ENCODE results near the gene TWNK.

The TWNK gene

DNA sequence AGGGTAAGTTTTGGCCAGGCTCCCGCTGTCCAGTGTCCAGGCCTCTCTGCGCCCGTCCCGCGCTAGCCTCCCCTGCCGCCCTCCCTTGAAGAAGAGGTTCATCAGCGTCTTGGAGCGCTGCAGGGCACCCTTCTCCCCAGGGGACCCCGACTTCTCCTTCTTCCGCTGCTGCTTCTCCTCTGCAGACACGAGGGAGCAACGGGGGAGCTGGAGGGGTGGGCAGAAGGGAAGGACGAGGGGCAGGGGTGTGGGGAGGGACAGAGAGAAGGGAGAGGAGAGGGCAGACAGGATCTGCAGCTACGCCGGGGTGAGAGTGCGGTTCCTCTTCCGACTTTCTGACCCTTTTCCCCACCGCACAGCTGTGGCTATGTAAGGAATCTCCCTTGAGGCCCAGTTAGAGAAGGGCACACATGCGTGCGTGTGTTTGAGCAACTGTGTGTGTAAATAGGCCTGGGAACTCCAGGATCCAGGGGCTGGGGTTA lies 30.8 kb downstream of the TWNK start:
- Histone ChIP-seq H3K79me2 (ENCODE audit: low read length) (no peaks in the 10 kb centered on the region), H3K27me3 (ENCODE audit: low read depth, low read length) (peaks cover 19% of the 10 kb centered on the region), H3K4me1 (ENCODE audit: low read length) (peaks cover 9% of the 10 kb centered on the region), H3K36me3 (replicated peaks; ENCODE audit: low read depth, low read length) (no peaks in the 10 kb centered on the region), H3K9ac (ENCODE audit: low read length) (peak overlapping the region; percentile 39; the same call in 1 of the 2 replicates), H3K4me3 (ENCODE audit: low read length) (peak overlapping the region; percentile 68), H4K20me1 (ENCODE audit: insufficient read depth, low read length) (no peaks in the 10 kb centered on the region), H2AFZ (ENCODE audit: low read depth, low read length) (peak overlapping the region; percentile 73), H3K4me2 (ENCODE audit: low read length) (peak overlapping the region; percentile 64), H3K9me3 (ENCODE audit: insufficient read depth, low read length) (no peaks in the 10 kb centered on the region), H3K27ac (ENCODE audit: low read length) (no peak overlapping the region)
- TF ChIP-seq EZH2phosphoT487 (IDR thresholded peaks at IDR 0.05; ENCODE audit: low read depth), result no peak
- TF ChIP-seq, protein P1, sequence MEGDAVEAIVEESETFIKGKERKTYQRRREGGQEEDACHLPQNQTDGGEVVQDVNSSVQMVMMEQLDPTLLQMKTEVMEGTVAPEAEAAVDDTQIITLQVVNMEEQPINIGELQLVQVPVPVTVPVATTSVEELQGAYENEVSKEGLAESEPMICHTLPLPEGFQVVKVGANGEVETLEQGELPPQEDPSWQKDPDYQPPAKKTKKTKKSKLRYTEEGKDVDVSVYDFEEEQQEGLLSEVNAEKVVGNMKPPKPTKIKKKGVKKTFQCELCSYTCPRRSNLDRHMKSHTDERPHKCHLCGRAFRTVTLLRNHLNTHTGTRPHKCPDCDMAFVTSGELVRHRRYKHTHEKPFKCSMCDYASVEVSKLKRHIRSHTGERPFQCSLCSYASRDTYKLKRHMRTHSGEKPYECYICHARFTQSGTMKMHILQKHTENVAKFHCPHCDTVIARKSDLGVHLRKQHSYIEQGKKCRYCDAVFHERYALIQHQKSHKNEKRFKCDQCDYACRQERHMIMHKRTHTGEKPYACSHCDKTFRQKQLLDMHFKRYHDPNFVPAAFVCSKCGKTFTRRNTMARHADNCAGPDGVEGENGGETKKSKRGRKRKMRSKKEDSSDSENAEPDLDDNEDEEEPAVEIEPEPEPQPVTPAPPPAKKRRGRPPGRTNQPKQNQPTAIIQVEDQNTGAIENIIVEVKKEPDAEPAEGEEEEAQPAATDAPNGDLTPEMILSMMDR (IDR thresholded peaks at IDR 0.05; ENCODE audit: low read depth, low read length), result no peak

DNA sequence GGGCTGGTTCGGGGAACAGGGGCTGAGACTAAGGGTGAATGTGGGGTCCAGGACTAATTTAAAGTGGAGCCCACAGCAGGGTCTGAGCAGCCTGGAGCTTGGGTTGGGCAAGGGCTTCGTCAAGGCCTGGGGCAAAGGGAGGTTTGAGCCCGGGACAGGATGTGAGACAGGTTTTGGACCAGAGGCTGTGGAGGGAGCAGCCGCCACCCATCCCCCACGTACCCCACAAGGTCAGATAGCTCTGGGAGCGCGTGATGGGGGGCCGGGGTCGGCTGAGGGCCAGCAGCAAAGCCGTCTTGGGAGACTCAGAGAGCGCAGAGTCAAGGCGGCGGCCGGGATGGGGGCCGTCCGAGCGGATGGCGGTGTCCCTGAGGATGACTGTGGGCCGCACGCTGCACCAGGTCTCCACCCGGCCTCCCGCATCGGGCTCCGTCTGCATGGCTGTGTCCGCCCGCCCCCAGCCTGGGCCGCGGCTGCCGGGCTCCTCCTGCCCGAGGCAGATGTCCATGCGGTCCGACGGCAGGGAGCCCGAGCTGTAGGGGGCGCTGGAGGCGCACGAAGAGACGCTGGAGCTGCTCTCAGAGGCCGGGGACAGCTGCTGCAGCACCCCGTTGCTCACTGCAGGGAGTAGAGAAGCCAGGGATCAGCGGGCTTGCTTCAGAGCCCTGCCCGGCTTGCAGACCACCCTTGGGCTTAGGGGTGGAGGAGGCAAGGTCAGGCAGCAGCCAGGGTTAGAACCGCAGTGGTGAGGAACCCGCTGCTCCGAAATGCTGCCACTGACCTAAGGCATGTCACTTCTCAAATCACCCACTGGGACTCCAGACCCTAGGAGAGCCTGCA lies 31.5 kb downstream of the TWNK start:
- H3K36me3 ChIP-seq (replicated peaks; ENCODE audit: low read depth, low read length), result no peaks in the 10 kb centered on the region
- H3K4me2 ChIP-seq (ENCODE audit: low read length), result peak overlapping the region; percentile 64
- H4K20me1 ChIP-seq (ENCODE audit: insufficient read depth, low read length), result no peaks in the 10 kb centered on the region
- H3K9me3 ChIP-seq (ENCODE audit: insufficient read depth, low read length), result no peaks in the 10 kb centered on the region
- H3K27me3 ChIP-seq (ENCODE audit: low read depth, low read length), result peaks cover 19% of the 10 kb centered on the region
- peak overlapping the region; percentile 73 for H2AFZ ChIP-seq (ENCODE audit: low read depth, low read length)
- peaks cover 7% of the 10 kb centered on the region; the same call in 1 of the 2 replicates for H3K4me1 ChIP-seq (ENCODE audit: low read length)
- H3K27ac ChIP-seq (ENCODE audit: low read length), result no peak overlapping the region
- TF ChIP-seq, protein P1 (IDR thresholded peaks at IDR 0.05; ENCODE audit: low read depth, low read length), result peak; percentile 48
- no peak for TF ChIP-seq EZH2phosphoT487 (IDR thresholded peaks at IDR 0.05; ENCODE audit: low read depth)
- no peaks in the 10 kb centered on the region for H3K79me2 ChIP-seq (ENCODE audit: low read length)
- peak overlapping the region; percentile 68 for H3K4me3 ChIP-seq (ENCODE audit: low read length)
- peak overlapping the region; percentile 39; the same call in 1 of the 2 replicates for H3K9ac ChIP-seq (ENCODE audit: low read length)

DNA sequence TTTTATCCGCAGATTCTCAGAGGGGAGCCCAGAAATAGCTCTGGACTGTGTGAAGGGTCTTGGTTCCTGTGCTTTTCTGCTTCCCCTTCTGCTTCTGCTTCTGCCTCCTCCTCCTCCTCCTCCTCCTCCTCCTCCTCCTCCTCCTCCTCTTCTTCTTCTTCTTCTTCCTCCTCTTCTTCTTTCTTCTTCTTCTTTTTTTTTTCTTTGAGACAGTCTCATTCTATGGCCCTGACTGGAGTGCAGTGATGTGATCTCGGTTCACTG lies 32.0 kb downstream of the TWNK start:
- Histone ChIP-seq H3K9ac (ENCODE audit: low read length) (no peak overlapping the region), H3K9me3 (ENCODE audit: insufficient read depth, low read length) (no peaks in the 10 kb centered on the region), H4K20me1 (ENCODE audit: insufficient read depth, low read length) (no peaks in the 10 kb centered on the region), H3K27me3 (ENCODE audit: low read depth, low read length) (peaks cover 19% of the 10 kb centered on the region), H3K4me1 (ENCODE audit: low read length) (peaks cover 7% of the 10 kb centered on the region; the same call in 1 of the 2 replicates), H3K4me3 (ENCODE audit: low read length) (no peak overlapping the region), H3K36me3 (replicated peaks; ENCODE audit: low read depth, low read length) (no peaks in the 10 kb centered on the region), H3K4me2 (ENCODE audit: low read length) (no peak overlapping the region), H3K27ac (ENCODE audit: low read length) (no peak overlapping the region), H2AFZ (ENCODE audit: low read depth, low read length) (no peak overlapping the region), H3K79me2 (ENCODE audit: low read length) (no peaks in the 10 kb centered on the region)
- TF ChIP-seq, protein P1 (IDR thresholded peaks at IDR 0.05; ENCODE audit: low read depth, low read length), result no peak
- TF ChIP-seq EZH2phosphoT487 (IDR thresholded peaks at IDR 0.05; ENCODE audit: low read depth), result no peak

DNA sequence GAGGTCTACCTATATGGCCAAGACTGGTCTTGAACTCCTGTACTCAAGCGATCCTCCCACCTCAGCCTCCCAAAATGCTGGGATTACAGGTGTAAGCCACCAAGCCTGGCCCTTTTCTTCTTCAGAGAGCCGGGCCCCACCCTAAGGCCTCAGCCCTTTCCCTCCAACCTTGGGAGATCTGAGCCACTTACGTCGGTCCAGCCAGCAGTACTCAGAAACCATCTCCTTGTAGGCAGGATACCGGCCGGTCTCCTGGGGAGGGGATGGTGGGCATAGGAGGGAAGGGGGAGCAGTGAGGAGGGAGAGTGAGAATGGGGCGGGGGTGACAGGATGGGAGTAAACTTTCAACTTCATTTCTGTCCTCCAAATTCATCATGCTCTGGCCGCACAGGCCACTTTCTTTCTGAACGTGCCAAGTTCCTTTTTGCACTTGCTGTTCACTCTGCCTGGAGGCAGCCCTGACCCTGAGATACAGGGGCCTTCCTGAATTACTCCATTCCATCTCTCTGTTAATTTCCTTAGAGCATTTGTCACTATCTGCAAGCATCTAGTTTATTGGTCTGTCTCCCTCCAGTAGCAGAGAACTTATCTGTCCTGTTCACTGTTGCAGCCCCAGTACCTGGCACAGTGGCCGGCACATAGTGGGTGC lies 33.2 kb downstream of the TWNK start:
- TF ChIP-seq, protein P1 (IDR thresholded peaks at IDR 0.05; ENCODE audit: low read depth, low read length), result no peak
- no peak for TF ChIP-seq EZH2phosphoT487 (IDR thresholded peaks at IDR 0.05; ENCODE audit: low read depth)
- peaks cover 19% of the 10 kb centered on the region for H3K27me3 ChIP-seq (ENCODE audit: low read depth, low read length)
- H3K4me2 ChIP-seq (ENCODE audit: low read length), result no peak overlapping the region
- H2AFZ ChIP-seq (ENCODE audit: low read depth, low read length), result no peak overlapping the region
- H3K27ac ChIP-seq (ENCODE audit: low read length), result no peak overlapping the region
- H4K20me1 ChIP-seq (ENCODE audit: insufficient read depth, low read length), result no peaks in the 10 kb centered on the region
- H3K9me3 ChIP-seq (ENCODE audit: insufficient read depth, low read length), result no peaks in the 10 kb centered on the region
- no peak overlapping the region for H3K9ac ChIP-seq (ENCODE audit: low read length)
- no peak overlapping the region for H3K4me3 ChIP-seq (ENCODE audit: low read length)
- no peaks in the 10 kb centered on the region for H3K79me2 ChIP-seq (ENCODE audit: low read length)
- no peaks in the 10 kb centered on the region for H3K36me3 ChIP-seq (replicated peaks; ENCODE audit: low read depth, low read length)
- H3K4me1 ChIP-seq (ENCODE audit: low read length), result peaks cover 7% of the 10 kb centered on the region; the same call in 1 of the 2 replicates

Data from OCI-LY3 (cell line).